D721Med (cell line): ENCODE data around the gene INPPL1.

Source experiments
- DNase-seq: peaks from one replicate; pipeline ENCODE4 v3.0.0; 2011; ENCODE audit warnings: low spot score; ENCODE audit not compliant: insufficient read length
- FAIRE-seq: peaks from 2 replicates; lab custom pipeline; 2011; peaks lifted over from hg19 to GRCh38; lab: Jason Lieb, UNC
- TF ChIP-seq, protein P1 (sequence below): IDR thresholded peaks from 2 replicates; pipeline ENCODE4 v1.5.1; 2012; ENCODE audit warnings: mild to moderate bottlenecking, control low read depth; ENCODE audit not compliant: insufficient read depth; ENCODE audit errors: missing control alignments

The INPPL1 gene

DNA sequence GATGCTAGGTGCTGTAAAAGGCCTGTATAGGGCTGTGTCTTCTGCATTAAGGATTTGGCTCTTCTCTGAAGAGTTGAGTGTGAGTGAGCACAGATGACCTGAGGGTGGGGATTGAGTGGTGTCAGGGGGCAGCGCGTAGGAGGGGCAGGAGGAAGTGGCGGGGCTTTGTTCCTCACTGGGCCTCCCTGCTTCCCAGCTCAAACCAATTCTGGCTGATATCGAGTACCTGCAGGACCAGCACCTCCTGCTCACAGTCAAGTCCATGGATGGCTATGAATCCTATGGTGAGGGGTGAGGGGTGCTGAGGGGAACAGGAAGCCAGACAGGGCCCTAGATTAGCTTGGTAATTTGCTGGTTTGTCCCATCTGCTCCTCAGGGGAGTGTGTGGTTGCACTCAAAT lies 10.4 kb downstream of the INPPL1 start:
- DNase-seq = no peak
- FAIRE-seq = no peak
- TF ChIP-seq, protein P1, sequence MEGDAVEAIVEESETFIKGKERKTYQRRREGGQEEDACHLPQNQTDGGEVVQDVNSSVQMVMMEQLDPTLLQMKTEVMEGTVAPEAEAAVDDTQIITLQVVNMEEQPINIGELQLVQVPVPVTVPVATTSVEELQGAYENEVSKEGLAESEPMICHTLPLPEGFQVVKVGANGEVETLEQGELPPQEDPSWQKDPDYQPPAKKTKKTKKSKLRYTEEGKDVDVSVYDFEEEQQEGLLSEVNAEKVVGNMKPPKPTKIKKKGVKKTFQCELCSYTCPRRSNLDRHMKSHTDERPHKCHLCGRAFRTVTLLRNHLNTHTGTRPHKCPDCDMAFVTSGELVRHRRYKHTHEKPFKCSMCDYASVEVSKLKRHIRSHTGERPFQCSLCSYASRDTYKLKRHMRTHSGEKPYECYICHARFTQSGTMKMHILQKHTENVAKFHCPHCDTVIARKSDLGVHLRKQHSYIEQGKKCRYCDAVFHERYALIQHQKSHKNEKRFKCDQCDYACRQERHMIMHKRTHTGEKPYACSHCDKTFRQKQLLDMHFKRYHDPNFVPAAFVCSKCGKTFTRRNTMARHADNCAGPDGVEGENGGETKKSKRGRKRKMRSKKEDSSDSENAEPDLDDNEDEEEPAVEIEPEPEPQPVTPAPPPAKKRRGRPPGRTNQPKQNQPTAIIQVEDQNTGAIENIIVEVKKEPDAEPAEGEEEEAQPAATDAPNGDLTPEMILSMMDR = no peak

DNA sequence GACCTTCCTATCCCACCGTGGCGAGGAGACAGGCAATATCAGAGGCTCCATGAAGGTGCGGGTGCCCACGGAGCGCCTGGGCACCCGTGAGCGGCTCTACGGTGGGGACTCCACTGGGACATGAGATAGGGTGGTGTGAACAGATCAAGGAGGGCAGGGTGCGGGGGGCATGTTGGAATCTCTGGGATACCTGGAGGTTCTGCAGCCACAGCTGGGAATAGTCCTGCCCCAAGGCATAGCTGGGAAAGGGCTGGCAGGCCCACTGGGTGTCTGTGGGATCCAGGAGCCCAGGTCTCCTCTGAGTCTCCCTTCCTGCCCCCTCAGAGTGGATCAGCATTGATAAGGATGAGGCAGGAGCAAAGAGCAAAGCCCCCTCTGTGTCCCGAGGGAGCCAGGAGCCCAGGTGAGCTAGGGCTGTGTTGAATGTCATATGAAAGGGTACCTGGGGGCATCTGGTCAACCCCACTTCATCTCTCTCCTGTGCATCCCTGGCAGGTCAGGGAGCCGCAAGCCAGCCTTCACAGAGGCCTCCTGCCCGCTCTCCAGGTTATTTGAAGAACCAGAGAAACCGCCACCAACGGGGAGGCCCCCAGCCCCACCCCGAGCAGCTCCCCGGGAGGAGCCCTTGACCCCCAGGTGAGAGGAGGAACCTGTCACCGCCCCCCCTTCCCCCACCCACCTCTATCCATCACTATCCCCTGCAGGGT lies 10.9 kb downstream of the INPPL1 start:
- TF ChIP-seq, protein P1 = no peak
- no peak for FAIRE-seq
- DNase-seq = no peak

DNA sequence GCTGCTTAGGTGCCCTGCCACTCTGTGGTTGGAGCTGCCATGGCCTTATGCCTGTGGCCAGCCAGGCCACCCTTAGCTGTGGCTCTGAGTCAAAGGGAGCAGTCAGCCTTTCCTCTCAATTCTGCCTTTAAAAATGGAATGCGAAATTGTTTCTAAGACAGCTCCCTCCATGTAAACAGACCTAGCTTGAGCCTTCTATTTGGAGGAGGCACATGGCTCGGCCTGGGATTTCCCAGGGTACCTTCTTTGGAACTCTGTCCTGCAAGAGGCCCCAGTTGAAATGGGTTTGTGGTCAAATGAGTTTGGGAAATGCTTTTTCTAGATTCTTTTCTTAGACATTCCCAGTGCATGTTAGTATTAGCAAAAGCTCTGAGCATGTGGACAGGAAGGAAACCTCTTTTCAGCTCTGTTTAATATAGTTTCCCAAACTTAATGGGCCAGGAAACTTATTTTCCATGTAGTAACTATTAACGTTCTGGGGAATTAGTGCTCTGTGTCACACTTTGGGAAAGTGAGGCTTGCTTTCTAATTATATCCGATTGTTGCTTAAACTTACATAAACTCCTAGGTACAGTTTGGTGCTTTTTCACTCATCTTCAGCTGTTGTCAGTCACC lies 11.6 kb downstream of the INPPL1 start:
- FAIRE-seq = no peak

DNA sequence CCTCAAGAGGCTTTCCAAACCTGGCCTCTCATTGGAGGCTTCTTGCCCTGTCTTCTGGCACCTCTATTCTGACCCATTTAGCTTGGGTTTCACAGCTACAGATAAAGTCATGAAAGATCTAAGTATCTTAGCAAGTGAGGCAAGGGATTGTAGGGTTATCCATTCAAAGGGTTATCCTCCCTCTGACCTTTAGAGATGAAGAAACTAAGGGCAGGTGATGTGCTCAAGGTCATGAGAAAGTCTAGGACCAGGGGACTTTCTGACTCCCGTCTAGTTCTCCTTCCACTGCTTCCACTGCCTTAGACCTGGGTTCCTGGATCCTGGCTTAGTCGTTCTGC lies 12.2 kb downstream of the INPPL1 start:
- TF ChIP-seq, protein P1 = no peak
- no peak for DNase-seq
- no peak for FAIRE-seq

More for the DNA sequence above, 11.6 kb downstream of the INPPL1 start:
- DNase-seq = no peak
- TF ChIP-seq, protein P1 = no peak

DNA sequence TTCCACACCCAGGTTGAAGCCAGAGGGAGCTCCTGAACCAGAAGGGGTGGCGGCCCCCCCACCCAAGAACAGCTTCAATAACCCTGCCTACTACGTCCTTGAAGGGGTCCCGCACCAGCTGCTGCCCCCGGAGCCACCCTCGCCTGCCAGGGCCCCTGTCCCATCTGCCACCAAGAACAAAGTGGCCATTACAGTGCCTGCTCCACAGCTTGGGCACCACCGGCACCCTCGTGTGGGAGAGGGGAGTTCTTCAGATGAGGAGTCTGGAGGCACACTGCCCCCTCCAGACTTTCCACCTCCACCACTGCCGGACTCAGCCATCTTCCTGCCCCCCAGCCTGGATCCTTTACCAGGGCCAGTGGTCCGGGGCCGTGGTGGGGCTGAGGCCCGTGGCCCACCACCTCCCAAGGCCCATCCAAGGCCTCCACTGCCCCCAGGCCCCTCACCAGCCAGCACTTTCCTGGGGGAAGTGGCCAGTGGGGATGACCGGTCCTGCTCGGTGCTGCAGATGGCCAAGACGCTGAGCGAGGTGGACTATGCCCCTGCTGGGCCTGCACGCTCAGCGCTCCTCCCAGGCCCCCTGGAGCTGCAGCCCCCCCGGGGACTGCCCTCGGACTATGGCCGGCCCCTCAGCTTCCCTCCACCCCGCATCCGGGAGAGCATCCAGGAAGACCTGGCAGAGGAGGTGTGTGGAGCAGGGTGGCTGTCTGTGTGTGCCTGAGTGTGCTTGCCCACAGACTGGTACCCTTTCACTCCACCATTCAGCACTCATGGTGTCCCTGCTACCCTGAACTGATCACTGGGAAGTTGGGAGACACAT lies 12.8 kb downstream of the INPPL1 start:
- TF ChIP-seq, protein P1 = no peak
- FAIRE-seq (no peak), DNase-seq (no peak)

DNA sequence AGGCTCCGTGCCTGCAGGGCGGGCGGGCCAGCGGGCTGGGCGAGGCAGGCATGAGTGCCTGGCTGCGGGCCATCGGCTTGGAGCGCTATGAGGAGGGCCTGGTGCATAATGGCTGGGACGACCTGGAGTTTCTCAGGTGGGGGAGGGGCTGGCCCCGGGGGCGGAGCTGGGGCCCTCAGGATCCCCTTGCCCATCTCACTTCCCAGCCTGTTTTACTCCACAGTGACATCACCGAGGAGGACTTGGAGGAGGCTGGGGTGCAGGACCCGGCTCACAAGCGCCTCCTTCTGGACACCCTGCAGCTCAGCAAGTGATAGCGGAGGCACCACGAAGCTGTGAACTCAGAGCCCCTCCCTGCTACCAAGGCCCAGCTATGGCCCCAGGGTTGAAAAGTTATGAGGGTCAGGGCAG lies 13.5 kb downstream of the INPPL1 start:
- DNase-seq (no peak), FAIRE-seq (no peak)
- TF ChIP-seq, protein P1 = peak; percentile 74
